NB4 (cell line): Measurements from ENCODE around the gene HPGDS.

Experiments used
- CTCF ChIP-seq: IDR thresholded peaks from one replicate; pipeline ENCODE4 v1.5.1; 2012; ENCODE audit warnings: low read depth, low read length
- POLR2A ChIP-seq: IDR thresholded peaks from 2 replicates; pipeline ENCODE4 v1.6.1; 2011; ENCODE audit warnings: mild to moderate bottlenecking; ENCODE audit not compliant: insufficient read length; ENCODE audit errors: extremely low read depth

- no peak for TF ChIP-seq CTCF
- no peak for TF ChIP-seq POLR2A
These were observed 89.6 kb downstream of the HPGDS start for GRCh38 chr4:94253036-94253435.
